Hippocampal formation (tissue), 2 donors: ENCODE measurements around the gene CCDC88A.
"Not testable (repeated sequence)": the region's sequence is repeated elsewhere in the genome, so short reads cannot be mapped to it uniquely, and the experiment has no call there.

Source experiments
- DNase-seq, 2 donors: peaks; one replicate each; lab custom pipeline; 2025; lab: John Stamatoyannopoulos, UW

CCDC88A gene

DNA sequence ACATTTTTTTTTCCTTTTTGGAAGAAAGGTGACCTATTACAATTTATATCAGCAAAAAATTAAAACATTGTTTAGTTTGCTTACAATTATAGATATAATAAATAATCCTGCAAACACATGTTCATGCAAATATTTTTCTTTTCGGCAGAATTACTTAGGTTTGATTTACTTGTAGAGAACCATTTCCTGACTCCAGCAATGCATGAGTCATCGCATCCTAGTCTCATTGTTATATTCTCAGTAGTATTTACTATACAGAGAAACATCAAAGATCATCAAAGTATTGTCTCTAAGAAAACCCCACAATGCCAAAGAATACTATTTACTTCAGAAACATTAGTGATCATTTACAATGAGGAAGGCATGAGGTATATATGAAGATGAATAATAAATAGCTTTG is 110.2 kb downstream of the CCDC88A start:
- no peak for DNase-seq

- no peak for DNase-seq
These were observed 117.4 kb downstream of the CCDC88A start for GRCh38 chr2:55302241-55302640.

DNA sequence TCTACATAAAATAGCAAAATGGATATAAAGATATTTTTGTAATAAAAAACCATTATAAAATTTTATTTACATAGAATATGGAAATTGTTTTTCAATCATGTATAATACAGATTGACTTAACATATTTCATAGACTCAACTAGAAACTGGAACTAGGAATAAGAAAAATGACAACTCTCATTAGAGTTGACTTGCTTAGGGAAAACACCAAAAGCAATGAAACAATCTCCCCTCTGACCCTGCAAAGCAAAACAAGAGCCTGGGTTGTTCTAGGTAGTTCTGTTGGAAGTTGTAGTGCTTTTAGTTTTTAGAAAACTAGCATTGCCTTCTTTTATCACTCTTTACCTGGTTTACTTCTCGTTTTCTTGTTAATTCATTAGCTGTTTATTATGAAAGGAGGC is 118.4 kb downstream of the CCDC88A start:
- DNase-seq: no peak

DNA sequence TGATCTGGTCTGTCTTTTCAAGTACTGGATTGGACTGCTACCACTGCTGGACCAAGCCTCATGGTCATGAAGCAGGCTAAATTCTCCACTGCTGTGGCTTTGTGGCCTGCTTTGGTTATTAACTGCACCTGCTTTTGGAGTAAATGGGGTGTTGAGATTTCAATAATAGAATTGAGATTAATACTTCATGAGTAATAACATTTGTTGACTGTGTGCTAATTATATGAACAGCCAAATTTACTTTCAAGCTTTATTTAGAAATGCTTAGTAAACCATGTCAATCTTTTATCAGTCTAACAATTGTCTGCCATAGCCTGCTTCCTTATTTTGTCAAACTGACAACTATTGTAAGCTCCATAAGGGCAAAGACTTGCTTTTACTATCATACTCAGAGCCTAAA is 123.3 kb downstream of the CCDC88A start:
- DNase-seq: no peak

DNA sequence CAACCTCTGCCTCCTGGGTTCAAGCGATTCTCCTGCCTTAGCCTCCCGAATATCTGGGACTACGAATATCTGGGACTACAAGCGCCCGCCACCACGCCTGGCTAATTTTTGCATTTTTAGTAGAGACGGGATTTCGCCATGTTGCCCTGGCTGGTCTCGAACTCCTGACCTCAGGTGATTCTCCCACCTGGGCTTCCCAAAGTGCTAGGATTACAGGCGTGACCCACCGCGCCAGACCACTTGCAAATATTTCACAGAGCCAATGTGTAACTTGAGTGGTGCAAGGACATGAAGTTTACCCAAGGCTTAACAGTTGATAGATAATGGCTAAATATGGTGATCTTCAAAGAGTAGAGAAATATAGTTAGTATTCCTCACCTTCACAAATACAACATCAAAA is 136.6 kb downstream of the CCDC88A start:
- DNase-seq: no peak

GRCh38 chr2:55282110-55282917 is 137.3 kb downstream of the CCDC88A start:
- DNase-seq: peak; percentile 75 to 77

GRCh38 chr2:55280851-55281546 is 138.7 kb downstream of the CCDC88A start:
- not testable (repeated sequence) for DNase-seq

- DNase-seq: not testable (repeated sequence)
These were observed 139.7 kb downstream of the CCDC88A start for GRCh38 chr2:55279859-55280424.

- not testable (repeated sequence) for DNase-seq
These were observed 140.3 kb downstream of the CCDC88A start for GRCh38 chr2:55279214-55279835.

DNA sequence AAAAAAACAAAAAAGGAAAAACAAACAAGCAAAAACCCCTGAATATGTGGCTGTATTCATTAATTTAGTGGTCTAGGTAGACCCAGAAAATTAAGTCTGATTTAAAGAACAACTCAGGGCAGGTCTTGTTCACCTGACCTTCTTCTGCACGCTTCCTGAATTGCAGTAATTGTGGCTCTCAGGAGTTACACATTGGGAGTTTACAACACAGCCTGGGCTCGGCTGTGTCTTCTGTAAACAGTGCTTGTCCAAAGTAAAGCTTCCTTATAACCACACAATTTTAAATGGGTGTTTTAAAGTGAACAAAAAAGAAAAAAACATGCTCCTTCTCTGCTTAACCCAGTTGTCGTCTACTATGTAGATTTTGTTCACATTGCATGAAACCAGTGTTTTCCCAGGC is 142.3 kb downstream of the CCDC88A start:
- DNase-seq: no peak

DNA sequence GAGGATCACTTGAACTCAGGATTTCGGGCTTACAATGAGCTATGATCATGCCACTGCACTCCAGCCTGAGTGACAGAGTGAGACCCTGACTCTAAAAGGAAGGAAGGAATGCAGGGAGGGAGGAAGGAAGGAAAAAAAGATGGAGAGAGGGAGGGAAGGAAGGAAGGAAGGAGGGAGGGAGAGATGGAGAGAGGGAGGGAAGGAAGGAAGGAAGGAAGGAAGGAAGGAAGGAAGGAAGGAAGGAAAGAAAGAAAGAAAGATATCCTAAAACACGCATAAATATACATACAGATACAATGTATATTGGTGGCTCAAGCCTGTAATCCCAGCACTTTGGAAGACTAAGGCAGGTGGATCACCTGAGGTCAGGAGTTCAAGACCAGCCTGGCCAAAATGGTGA is 145.3 kb downstream of the CCDC88A start:
- not testable (repeated sequence) for DNase-seq

DNA sequence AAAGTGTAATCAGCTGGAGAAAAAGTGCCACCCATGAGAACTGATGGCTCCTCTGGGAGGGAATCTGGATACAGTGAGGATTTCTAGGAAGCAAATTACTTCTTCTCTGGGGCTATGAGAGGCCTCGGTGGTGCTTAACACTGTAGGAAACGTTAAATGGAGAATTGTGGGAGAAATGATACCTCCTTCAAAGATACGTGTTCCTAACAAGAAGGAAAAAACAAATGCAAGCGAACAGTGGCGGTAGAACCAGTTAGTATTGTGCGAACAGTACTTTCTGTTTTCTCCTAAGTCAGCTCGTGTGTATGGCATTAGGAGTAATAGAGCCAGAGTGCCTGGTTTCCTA is 150.0 kb downstream of the CCDC88A start:
- no peak for DNase-seq

DNA sequence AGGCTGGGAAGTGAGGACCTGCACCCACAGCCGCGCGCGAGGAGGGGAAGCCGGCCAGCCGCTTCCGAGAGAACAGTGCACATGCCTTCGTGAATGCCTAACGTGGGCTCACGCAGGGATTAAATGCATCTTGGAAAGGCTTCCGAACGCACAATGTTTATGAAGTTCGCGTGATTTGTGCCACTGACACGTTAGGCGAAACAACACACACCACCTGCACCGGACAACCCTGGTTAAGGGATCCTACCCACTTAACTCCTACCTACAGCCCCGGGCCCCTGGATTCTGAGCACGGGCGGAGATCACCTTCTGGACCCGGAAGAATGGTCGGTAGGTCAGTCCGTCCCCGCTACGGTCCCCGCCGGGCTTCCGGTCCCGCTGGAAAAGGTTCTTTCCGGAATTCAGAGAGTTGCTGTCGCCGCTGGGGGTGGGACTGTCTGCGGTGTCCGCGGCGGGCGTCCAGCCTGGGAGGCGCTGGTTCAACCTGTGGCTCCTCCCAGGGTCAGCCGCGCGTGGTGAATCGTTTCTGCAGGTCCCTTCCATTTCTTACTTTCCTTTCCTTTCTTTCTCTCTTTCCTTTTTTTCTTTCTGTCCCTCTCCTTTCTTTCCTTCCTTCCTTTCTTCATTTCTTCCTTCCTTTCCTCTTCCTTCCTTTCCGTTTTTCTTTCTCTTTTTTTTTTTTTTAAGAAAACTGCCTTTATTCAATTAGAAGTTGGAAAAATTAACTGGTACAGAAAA is 150.6 kb downstream of the CCDC88A start, which contains the start of gene MTIF2:
MTIF2 (minus strand) TSS at position 325 of the 738 bp plus-strand sequence. CDS start 5,373 bp downstream, outside the sequence.
- peak; percentile 87 to 93 for DNase-seq

GRCh38 chr2:55268288-55268906 is 151.3 kb downstream of the CCDC88A start:
- DNase-seq: no peak

- not testable (repeated sequence) for DNase-seq
These were observed 160.1 kb downstream of the CCDC88A start for GRCh38 chr2:55259586-55259985.

GRCh38 chr2:55252832-55253231 is 166.8 kb downstream of the CCDC88A start:
- no peak for DNase-seq

DNA sequence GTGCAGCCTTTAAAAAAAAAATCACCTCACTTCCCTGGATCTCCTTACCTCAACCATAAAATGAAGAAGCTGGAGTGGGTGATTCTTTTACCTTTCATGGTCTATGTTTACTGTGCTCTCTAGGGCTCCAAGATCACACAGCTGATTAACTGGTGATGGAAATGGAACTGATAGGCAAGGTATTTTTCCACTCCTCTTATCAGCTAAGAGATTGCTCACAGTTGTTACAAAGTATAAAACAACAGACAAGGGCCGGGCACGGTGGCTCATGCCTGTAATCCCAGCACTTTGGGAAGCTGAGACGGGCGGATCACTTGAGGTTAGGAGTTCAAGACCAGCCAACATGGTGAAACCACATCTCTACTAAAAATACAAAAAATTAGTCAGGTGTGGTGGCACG is 172.6 kb downstream of the CCDC88A start:
- no peak for DNase-seq

- no peak for DNase-seq
These were observed 174.2 kb downstream of the CCDC88A start for GRCh38 chr2:55245411-55245810.

DNA sequence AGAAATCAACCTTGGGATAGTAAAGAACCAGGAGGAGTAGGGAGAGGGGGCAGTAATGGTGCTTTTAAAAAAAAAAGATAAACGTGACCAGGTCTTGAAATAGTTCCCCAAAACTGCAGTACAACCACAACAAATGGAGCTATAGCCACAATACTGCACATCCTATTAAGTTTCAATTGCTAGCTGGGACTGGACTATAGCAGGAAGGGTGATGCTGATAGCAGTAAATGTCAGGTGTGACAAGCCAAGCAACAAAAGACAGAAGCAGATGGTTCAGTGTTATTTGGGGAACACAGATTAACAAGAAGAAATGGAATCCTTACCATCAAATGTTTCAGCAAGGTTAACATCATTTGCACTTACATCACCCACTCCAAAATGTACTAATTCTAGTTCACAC is 177.0 kb downstream of the CCDC88A start:
- no peak for DNase-seq

DNA sequence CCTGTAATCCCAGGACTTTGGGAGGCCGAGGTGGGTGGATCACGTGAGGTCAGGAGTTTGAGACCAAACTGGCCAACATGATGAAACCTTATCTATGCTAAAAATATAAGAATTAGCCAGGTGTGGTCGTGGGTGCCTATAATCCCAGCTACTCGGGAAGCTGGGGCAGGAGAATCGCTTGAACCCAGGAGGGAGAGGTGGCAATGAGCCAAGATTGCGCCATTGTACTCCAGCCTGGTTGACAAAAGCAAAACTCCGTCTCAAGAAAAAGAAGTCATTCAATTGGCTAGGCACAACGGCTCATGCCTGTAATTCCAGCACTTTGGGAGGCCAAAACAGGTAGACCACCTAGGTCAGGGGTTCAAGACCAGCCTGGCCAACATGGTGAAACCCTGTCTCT is 178.1 kb downstream of the CCDC88A start:
- DNase-seq: not testable (repeated sequence)

DNA sequence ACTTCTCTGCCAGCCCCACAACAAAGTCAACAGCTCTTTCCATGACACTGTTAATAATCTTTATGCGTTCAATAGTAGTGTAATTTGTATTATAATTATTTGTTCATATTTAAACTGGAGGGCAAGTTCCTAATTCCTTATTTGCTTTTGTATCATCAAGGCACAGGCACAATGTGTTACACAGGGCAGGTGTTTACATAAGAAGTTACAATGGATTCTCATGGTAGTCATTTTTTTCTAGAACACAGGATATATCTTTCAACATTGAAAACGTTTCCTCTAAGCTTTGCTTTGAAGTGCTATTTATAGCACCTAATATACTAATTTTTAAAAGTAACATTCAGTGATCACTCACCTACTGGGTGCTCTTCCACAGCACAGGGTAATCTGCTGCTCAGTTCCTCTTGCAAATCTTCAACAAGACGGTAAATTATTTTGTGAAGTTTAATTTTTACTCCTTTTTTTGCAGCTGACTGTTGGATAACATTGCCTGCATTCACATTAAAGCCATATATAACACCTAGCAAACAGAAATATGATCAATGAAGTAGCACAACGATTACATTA is 179.9 kb downstream of the CCDC88A start:
- DNase-seq: no peak
